Measurements from ENCODE around the gene ADIPOR2.

Gene ADIPOR2

DNA sequence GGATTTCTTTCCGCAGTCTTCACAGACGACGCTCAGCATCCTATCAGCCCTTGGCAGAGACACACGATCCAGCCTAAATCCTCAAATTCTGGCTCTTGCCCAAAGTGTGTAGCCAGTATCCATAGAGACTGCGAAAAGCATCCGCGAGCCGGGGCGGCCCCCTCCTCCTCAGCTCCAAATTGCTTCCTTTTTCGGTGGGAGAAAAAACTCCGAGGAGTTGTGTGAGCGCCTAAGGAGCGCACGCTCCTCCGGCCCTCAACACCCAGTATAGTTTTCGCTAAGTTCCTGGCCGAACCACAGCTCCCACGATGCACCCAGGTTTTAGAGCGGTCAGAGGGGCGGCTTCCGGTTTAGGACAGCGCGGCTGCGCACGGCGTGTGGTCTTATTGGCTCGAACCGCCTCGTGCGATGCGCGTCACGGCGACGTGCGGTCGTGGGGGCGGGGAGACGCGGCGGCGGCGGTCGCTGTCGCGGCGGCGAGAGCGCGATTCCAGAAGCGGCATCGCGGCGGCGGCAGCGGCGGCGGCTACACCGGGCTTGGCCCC is at the start of gene ADIPOR2:
Gene ADIPOR2 (plus strand): TSS at position 493 of the 545 bp plus-strand sequence. CDS start 63,274 bp downstream, outside the sequence.
- peak; percentile 99 for DNase-seq (ENCODE audit: low read depth)
- TF ChIP-seq CTCF (IDR thresholded peaks at IDR 0.05; ENCODE audit: insufficient read depth, low read depth, low read length, missing control alignments), result no peak
- H3K4me3 ChIP-seq (ENCODE audit: low read depth, low read length), result peak within 1 kb of the TSS; percentile 95

- H3K4me3 ChIP-seq (ENCODE audit: low read depth, low read length), result no peak overlapping the region
- no peak for DNase-seq (ENCODE audit: low read depth)
- TF ChIP-seq CTCF (IDR thresholded peaks at IDR 0.05; ENCODE audit: insufficient read depth, low read depth, low read length, missing control alignments), result no peak
Measured at GRCh38 chr12:1642513-1642912, 48.4 kb upstream of the ADIPOR2 start.

DNA sequence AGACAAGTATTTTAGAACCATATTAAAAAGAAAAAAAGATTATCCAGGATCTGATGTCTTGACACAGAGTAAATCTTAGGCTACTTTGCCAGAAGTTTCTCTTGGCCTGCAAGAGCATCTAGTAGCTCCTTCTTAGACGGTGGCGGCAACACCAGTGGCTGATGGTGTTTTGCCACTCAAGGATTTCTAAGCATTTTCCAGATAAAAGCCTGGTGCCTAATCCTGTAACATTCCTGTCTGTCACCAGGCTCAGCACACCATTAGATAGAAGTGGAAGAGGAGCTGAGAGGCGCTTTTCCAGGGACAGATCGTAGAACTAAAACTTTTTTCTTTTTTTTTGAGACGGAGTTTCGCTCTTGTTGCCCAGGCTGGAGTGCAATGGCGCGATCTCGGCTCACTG is 47.8 kb upstream of the ADIPOR2 start:
- TF ChIP-seq CTCF (IDR thresholded peaks at IDR 0.05; ENCODE audit: insufficient read depth, low read depth, low read length, missing control alignments), result no peak
- no peak overlapping the region for H3K4me3 ChIP-seq (ENCODE audit: low read depth, low read length)
- no peak for DNase-seq (ENCODE audit: low read depth)

- H3K4me3 ChIP-seq (ENCODE audit: low read depth, low read length), result no peak overlapping the region
- no peak for DNase-seq (ENCODE audit: low read depth)
- TF ChIP-seq CTCF (IDR thresholded peaks at IDR 0.05; ENCODE audit: insufficient read depth, low read depth, low read length, missing control alignments), result no peak
Measured at GRCh38 chr12:1643905-1644533, 46.9 kb upstream of the ADIPOR2 start.

GRCh38 chr12:1644534-1645438 is 46.1 kb upstream of the ADIPOR2 start:
- H3K4me3 ChIP-seq (ENCODE audit: low read depth, low read length), result no peak overlapping the region
- no peak for TF ChIP-seq CTCF (IDR thresholded peaks at IDR 0.05; ENCODE audit: insufficient read depth, low read depth, low read length, missing control alignments)
- no peak for DNase-seq (ENCODE audit: low read depth)

GRCh38 chr12:1645819-1646218 is 45.1 kb upstream of the ADIPOR2 start:
- TF ChIP-seq CTCF (IDR thresholded peaks at IDR 0.05; ENCODE audit: insufficient read depth, low read depth, low read length, missing control alignments), result no peak
- no peak overlapping the region for H3K4me3 ChIP-seq (ENCODE audit: low read depth, low read length)
- DNase-seq (ENCODE audit: low read depth), result no peak
